ENCODE results near the gene NEB. TPM values are rescaled to one million over a fixed set of nuclear protein-coding genes. Genes with fewer than 3 reads are reported as not detected.

NEB gene
- total RNA-seq, 4 donors from 2014 or later = 0.07 to 0.47 (median 0.21) TPM

DNA sequence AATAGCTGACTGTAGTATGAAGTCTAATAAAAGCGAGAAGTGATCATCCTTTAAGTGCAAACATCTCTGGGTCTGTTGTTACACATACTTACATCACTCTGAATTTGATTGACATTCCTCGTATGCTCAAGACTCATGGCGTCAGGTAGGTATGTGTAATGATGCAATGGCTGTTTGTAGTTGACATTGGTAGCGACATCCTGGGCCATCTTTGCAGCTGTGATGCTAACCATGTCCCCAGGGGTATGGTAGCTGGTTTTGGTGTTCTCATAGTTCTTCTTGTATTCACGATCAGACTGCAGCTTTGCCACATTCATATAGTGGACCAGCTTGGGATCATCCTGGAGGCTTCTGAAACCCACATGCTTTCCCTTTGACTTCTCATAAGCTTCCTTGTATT, 62.0 kb downstream of the NEB start:
- 90 to 93% methylated on average over 5 of the region's 5 CpGs for WGBS, 2 donors (ENCODE audit: low coverage in 1 of 2)
- Histone ChIP-seq H3K9me3 (no peaks in the 10 kb centered on the region), H3K4me3 (no peak overlapping the region), H3K4me1 (no peaks in the 10 kb centered on the region), H3K27ac (no peak overlapping the region), H3K36me3 (no peaks in the 10 kb centered on the region), H3K27me3 (no peaks in the 10 kb centered on the region)
- TF ChIP-seq EP300 (IDR thresholded peaks at IDR 0.05) (no peak), POLR2A (IDR thresholded peaks at IDR 0.05) (no peak), POLR2AphosphoS5 (IDR thresholded peaks at IDR 0.05) (no peak)
- TF ChIP-seq, protein P1, sequence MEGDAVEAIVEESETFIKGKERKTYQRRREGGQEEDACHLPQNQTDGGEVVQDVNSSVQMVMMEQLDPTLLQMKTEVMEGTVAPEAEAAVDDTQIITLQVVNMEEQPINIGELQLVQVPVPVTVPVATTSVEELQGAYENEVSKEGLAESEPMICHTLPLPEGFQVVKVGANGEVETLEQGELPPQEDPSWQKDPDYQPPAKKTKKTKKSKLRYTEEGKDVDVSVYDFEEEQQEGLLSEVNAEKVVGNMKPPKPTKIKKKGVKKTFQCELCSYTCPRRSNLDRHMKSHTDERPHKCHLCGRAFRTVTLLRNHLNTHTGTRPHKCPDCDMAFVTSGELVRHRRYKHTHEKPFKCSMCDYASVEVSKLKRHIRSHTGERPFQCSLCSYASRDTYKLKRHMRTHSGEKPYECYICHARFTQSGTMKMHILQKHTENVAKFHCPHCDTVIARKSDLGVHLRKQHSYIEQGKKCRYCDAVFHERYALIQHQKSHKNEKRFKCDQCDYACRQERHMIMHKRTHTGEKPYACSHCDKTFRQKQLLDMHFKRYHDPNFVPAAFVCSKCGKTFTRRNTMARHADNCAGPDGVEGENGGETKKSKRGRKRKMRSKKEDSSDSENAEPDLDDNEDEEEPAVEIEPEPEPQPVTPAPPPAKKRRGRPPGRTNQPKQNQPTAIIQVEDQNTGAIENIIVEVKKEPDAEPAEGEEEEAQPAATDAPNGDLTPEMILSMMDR (IDR thresholded peaks at IDR 0.05) = no peak
- ATAC-seq = no peak

DNA sequence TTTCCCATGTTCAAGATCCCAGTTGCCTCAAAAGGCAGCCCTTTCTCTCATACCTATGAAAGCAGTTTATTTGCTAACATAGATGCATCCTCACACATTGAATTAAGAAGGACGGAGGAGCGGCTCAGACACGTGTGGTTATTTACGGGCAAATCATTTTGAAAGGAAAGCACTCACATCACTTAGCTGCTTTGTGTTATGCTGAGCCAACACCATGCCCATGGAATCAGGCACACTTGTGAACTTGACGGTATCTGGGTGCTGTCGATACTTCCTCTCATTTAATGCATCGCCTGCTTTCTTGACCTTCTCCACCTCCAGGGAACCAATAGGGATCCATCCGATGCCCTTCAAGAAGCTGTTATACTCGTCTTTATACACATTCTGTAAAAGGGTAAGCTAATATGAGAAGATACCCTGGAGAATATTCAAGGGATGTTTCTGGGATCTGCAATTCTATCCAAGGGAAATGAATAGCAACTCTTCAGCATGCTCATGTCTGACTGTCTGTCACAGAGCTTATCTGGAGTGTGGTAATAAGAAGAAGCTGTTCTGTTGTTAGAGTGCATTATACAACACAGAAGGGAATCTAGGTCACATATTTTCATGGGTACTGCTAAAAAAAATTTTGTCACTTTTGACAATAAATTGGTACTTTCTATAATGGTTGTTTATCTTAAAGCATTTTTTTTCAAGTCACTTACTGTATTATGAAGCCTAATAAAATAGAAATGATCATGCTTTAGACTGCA, 63.3 kb downstream of the NEB start:
- Histone ChIP-seq H3K4me3 (no peak overlapping the region), H3K27me3 (no peaks in the 10 kb centered on the region), H3K4me1 (no peaks in the 10 kb centered on the region), H3K36me3 (no peaks in the 10 kb centered on the region), H3K9me3 (no peaks in the 10 kb centered on the region), H3K27ac (no peak overlapping the region)
- no peak for ATAC-seq
- 87 to 93% methylated on average over 8 to 9 of the region's 9 CpGs for WGBS, 2 donors (ENCODE audit: low coverage in 1 of 2)
- TF ChIP-seq POLR2A (IDR thresholded peaks at IDR 0.05) (no peak), POLR2AphosphoS5 (IDR thresholded peaks at IDR 0.05) (no peak), EP300 (IDR thresholded peaks at IDR 0.05) (no peak)
- TF ChIP-seq, protein P1 (IDR thresholded peaks at IDR 0.05) = no peak

DNA sequence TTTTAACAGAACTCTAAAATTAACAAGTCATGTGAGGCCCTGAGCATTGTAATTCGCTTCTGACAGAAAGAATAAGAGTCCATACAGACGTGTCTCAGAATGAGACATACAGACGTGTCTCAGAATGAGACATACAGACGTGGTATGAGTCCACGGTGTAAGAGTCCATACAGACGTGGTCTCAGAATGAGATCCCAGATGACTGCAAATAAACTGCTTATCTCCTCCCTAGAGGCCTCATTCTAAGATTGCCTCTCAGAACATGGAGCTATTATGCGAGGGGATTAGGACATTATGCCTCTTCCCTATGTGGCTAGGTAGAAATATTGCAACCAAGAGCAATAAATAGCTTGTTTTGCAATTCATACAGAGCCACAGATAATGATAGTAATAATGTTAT, 63.9 kb downstream of the NEB start:
- no peak for ATAC-seq
- Histone ChIP-seq H3K4me1 (no peaks in the 10 kb centered on the region), H3K27me3 (no peaks in the 10 kb centered on the region), H3K4me3 (no peak overlapping the region), H3K36me3 (no peaks in the 10 kb centered on the region), H3K9me3 (no peaks in the 10 kb centered on the region), H3K27ac (no peak overlapping the region)
- TF ChIP-seq, protein P1 (IDR thresholded peaks at IDR 0.05) = no peak
- TF ChIP-seq POLR2AphosphoS5 (IDR thresholded peaks at IDR 0.05) = no peak
- TF ChIP-seq EP300 (IDR thresholded peaks at IDR 0.05) = no peak
- no peak for TF ChIP-seq POLR2A (IDR thresholded peaks at IDR 0.05)
- WGBS, 2 donors (ENCODE audit: low coverage in 1 of 2) = 84 to 87% methylated on average over 7 of the region's 7 CpGs

DNA sequence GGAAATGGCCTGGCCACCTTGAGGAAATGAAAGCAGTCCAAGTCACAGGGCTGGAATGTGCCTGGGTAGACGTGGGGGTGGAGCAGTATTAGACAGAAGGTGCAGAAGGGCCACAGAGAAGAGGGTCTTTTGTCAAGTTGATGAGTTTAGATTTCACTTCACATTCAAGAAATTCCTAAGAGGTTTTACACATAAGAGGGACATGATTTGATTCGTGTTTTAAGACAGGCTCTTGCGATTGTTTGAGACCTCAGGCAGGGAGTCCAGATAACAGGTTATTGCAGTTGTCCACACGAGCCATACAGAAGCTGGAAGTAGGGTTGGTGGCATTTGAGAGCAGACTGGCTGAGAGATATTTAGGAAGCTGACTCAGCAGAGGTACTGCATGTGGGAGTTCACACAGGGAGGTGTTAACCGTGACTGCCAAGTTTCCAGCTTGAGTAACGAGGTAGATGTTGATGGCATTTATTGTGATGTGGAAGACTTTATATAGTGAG, 64.6 kb downstream of the NEB start:
- WGBS, 2 donors (ENCODE audit: low coverage in 1 of 2) = 68 to 70% methylated on average over 6 of the region's 6 CpGs
- TF ChIP-seq POLR2AphosphoS5 (IDR thresholded peaks at IDR 0.05) = no peak
- TF ChIP-seq, protein P1 (IDR thresholded peaks at IDR 0.05) = no peak
- no peak for TF ChIP-seq EP300 (IDR thresholded peaks at IDR 0.05)
- no peak for TF ChIP-seq POLR2A (IDR thresholded peaks at IDR 0.05)
- Histone ChIP-seq H3K27ac (no peak overlapping the region), H3K36me3 (no peaks in the 10 kb centered on the region), H3K9me3 (no peaks in the 10 kb centered on the region), H3K4me1 (no peaks in the 10 kb centered on the region), H3K27me3 (no peaks in the 10 kb centered on the region), H3K4me3 (no peak overlapping the region)
- ATAC-seq = no peak

DNA sequence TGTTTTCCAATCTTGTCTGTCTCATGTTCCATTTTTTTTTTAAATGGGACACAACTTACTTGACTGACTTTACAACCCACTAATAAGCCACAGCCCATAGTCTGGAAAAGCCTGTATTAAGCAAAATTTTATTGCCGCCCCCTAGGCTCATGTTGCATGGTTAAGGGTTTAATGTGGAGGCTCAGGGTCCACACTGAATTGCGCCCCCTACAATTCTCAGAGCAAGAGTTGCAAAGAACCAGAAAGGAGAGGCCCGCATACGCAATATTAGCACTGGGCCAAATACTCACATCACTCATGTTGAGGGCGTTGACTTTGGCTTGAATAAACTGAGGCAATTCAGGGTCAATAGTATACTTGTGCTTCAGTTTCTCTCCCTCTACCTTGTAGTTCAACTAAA, 65.5 kb downstream of the NEB start:
- TF ChIP-seq EP300 (IDR thresholded peaks at IDR 0.05) (no peak), POLR2AphosphoS5 (IDR thresholded peaks at IDR 0.05) (no peak), POLR2A (IDR thresholded peaks at IDR 0.05) (no peak)
- TF ChIP-seq, protein P1 (IDR thresholded peaks at IDR 0.05) = no peak
- H3K4me3 ChIP-seq = no peak overlapping the region
- 100% methylated on average over 3 to 5 of the region's 5 CpGs for WGBS, 2 donors (ENCODE audit: low coverage in 1 of 2)
- H3K4me1 ChIP-seq = no peaks in the 10 kb centered on the region
- no peaks in the 10 kb centered on the region for H3K36me3 ChIP-seq
- H3K9me3 ChIP-seq = no peaks in the 10 kb centered on the region
- no peak for ATAC-seq
- no peak overlapping the region for H3K27ac ChIP-seq
- H3K27me3 ChIP-seq = no peaks in the 10 kb centered on the region

Measured in gastroesophageal sphincter (tissue), 4 donors.